Measurements from ENCODE around the gene MSX2. TPM values are rescaled to one million over a fixed set of nuclear protein-coding genes. Genes with fewer than 3 reads are reported as not detected.

Gene MSX2
- total RNA-seq, 1 experiment from 2014 or later, result 3.8 TPM

- no peak for DNase-seq (ENCODE audit: low read depth)
Measured at GRCh38 chr5:174718880-174719610, 5.3 kb upstream of the MSX2 start.

DNA sequence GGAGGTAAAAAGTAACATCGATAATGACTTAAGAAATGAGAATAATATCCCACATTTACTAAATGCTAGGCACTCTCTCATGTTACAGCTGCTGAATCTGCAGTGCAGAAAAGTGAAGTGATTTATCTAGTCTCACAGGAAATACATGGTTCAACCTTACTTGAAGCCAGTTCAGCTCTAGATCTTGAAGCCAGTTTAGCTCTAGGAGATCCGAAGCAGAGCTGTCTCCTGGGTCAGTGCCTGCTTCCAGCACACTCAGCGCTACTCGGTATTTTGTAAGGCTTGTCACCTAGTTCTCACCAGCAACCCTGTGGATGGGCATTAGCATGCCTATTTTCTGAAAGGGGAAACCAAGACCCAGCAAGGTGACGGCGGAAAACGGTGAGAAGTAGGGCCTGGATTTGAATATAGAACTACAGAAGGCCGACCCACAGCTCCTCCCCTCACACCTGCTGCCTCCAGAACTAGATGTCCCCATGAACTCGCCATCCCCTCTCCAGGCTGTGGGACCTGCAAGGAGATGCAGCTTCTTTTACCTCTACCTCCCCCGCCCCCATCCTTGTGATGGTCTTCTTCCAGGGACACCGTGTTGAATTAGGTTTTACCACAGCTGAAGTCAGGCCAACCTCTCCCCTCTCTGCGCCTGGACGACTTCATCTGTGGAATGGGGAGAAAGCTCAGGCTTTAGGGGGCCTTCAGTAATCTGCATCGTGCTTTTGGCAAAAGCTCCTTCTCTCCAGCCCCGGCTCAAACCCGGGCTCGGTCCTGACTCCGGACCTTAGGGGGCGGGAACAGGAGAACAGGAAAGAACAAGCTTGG lies 4.4 kb upstream of the MSX2 start:
- DNase-seq (ENCODE audit: low read depth), result no peak

GRCh38 chr5:174720612-174721529 lies 3.5 kb upstream of the MSX2 start:
- DNase-seq (ENCODE audit: low read depth), result no peak

DNA sequence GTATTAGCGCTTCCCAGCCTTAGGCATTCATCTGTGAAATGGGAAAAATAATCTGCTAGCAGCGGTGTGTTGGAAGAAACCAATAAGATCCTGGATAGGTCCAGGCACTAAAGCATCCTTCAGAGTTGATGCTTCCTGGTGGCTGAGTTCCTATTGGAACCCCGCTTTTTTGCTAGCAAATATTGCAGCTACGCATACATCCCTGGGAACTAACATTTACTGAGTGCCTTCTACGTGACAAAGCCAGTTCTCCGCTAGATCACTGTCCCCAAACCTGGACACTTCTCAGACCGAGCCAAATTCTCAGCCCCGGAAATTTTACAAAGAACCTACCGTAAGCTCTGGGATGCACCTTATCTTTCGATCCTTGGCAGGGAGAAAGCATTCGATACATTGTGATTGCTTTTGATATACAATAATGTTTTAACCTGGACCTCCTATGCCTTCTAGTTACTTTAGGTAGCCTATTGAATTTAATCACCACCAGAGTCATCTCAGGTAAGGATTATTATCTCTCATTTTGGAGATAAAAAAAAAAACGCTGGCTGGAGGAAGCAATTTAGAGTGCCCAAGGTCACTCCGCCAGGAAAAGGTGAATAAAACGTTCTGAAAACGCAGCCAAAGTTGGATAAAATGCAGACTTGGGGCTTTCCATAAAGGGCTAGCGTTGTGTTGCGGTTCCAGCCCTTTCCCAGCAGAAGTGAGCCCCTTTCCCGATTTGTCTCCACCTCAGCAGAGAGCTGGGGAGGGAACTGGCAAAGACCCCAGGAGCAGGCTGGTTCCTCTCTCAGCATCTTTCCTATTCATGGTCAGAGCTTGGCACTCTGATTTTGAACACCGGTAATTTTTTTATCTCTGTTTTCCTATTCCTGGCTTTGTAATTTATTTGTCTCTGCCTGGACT lies 2.6 kb upstream of the MSX2 start:
- DNase-seq (ENCODE audit: low read depth), result no peak

- no peak for DNase-seq (ENCODE audit: low read depth)
Measured at GRCh38 chr5:174722500-174722899, 1.9 kb upstream of the MSX2 start.

- DNase-seq (ENCODE audit: low read depth), result no peak
Measured at GRCh38 chr5:174723315-174723978, 935 bp upstream of the MSX2 start.

GRCh38 chr5:174723979-174724483 lies 351 bp upstream of the MSX2 start:
- peak; percentile 35 for DNase-seq (ENCODE audit: low read depth)

DNA sequence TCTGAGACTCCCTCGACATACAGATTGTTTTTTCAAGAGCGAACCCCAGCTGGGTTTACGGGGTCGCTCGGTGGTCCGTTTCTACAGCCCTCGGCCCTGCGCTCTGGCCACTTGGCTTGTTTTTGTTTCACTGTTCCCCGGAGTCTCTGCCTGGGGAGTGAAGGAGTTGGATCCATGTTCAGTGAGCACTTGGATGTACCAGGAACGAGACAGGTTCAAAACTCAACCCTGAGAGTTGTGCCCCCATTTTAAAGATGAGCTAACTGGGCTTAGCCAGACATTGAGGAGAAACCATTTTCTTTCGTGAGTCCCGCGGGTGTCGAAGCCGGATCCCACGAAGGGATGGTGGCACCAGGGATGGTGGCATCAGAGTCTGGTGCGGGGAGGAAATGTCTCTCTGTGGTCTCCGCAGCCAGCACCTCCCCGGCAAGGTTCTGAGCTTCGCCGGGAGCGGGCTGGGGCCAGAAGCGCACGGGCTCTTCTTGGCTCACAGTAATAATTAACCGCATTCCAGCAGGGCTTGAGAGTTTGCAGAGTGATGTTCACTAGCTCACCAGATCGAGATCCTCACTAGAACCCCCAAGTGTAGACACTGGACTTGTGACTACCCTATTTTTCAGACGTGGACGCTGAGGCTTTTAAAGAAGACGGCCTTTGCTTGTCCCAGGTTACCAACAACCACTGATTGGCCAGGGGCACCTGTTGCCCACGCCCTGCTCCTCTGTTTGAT lies 1.0 kb downstream of the MSX2 start:
- no peak for DNase-seq (ENCODE audit: low read depth)

- DNase-seq (ENCODE audit: low read depth), result no peak
Measured at GRCh38 chr5:174725991-174726601, 1.7 kb downstream of the MSX2 start.

- DNase-seq (ENCODE audit: low read depth), result no peak
Measured at GRCh38 chr5:174726916-174727793, 2.8 kb downstream of the MSX2 start.

DNA sequence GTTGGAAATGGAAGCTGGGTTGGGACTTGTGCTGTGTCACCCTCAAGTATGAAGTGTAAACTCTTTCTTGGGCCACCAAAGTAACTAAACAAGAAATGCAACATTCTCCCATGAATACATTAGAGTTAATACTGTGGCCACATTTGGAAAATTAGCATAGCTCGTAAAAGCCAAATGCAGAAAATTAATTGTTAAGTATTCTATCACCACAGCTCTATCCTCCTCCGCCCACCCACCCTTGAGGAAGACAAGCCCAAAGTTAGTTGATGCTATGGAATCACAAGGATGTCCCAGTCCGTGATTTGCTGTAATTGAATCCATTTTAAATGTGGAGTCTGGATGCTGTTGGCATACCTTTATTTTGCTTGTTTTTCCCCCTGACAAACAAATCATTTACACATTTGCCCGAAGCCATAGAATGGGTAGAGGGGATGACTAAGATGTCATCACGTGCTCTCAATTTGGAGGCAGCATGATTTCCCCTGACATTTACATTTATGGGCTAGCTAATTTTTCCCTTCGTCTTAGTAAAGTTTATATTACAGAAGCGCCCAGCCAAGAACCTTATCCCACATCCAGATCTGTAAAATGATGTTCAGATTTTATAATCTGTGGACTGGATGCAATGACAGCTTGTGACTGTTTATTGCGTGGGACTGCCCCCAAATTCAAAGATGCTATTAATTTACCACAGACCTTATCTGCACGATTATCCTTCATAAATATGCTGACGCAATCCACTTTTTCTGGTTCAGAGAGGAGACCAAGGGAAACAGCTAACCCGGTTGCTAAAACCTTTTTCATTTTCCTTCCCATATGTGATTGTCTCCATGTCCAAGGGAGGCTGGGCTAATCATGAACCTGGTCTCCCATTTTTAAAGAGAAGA lies 3.7 kb downstream of the MSX2 start:
- no peak for DNase-seq (ENCODE audit: low read depth)

DNA sequence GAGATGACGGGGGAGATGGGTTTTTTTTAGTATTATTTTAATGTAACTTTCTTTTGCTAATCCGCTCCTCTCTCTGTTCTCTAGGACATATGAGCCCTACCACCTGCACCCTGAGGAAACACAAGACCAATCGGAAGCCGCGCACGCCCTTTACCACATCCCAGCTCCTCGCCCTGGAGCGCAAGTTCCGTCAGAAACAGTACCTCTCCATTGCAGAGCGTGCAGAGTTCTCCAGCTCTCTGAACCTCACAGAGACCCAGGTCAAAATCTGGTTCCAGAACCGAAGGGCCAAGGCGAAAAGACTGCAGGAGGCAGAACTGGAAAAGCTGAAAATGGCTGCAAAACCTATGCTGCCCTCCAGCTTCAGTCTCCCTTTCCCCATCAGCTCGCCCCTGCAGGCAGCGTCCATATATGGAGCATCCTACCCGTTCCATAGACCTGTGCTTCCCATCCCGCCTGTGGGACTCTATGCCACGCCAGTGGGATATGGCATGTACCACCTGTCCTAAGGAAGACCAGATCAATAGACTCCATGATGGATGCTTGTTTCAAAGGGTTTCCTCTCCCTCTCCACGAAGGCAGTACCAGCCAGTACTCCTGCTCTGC lies 4.8 kb downstream of the MSX2 start:
- DNase-seq (ENCODE audit: low read depth), result no peak

- DNase-seq (ENCODE audit: low read depth), result no peak
Measured at GRCh38 chr5:174731214-174732035, 7.0 kb downstream of the MSX2 start.

DNA sequence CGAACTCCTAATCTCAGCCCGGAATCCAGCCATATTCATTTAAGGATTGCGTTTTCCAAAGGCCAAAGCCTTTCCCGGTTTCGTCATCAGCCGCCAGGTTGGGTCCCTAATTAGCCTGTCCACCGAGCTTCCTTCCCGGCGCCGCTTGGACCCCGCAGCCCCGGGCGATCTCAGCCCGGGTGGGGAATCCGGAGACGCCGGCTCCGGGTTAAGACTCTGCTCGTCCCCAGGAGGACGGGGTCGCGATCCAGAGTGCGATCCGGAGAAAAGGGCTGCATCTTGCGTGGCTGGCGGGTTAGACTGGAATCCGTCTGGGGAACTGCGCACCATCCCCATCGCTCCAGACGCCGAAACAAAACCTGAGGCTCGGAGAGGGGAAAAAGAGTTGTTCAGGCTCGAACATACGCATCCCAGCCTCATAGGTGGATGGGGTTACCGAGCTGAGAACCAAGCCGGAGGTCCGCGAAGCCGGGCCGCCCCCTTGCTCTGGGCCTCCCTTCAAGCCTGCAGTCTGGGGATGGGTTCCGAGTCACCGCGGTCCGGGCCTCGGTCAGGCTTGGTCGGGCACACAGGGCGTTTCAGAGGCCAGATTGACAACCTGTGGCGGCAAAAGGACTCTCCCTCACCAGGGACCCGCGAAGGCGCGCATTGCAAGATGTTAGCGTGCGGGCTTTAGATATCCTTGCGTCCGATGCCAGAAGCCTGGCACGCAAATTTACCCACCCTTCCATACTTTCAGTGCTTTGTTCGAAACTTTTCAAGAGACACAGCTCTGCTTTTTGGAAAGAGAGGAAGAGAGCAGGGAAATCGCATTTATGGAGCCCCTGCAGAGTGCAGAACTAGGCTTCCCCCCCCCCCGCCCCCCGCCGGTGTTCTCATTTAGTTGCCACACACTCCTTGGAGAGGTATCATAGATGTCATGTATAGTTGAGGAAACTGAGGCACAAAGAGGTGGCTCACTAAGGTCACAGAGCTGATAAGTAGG lies 7.9 kb downstream of the MSX2 start:
- no peak for DNase-seq (ENCODE audit: low read depth)
